ENCODE measurements around the gene C5.

Gene C5

GRCh38 chr9:120941046-120941770 lies 108.9 kb downstream of the C5 start:
- DNase-seq (ENCODE audit: low spot score): no peak

GRCh38 chr9:120940573-120940972 lies 109.5 kb downstream of the C5 start:
- DNase-seq (ENCODE audit: low spot score): no peak

GRCh38 chr9:120938851-120939250 lies 111.2 kb downstream of the C5 start:
- no peak for DNase-seq (ENCODE audit: low spot score)

GRCh38 chr9:120937596-120937995 lies 112.5 kb downstream of the C5 start:
- no peak for DNase-seq (ENCODE audit: low spot score)

- no peak for DNase-seq (ENCODE audit: low spot score)
These were observed 112.9 kb downstream of the C5 start for GRCh38 chr9:120937127-120937526.

- DNase-seq (ENCODE audit: low spot score): no peak
These were observed 113.3 kb downstream of the C5 start for GRCh38 chr9:120936764-120937122.

- peak; percentile 79 for DNase-seq (ENCODE audit: low spot score)
These were observed 113.9 kb downstream of the C5 start for GRCh38 chr9:120936011-120936763.

GRCh38 chr9:120935383-120935857 lies 114.7 kb downstream of the C5 start:
- no peak for DNase-seq (ENCODE audit: low spot score)

GRCh38 chr9:120934281-120934680 lies 115.8 kb downstream of the C5 start:
- no peak for DNase-seq (ENCODE audit: low spot score)

GRCh38 chr9:120933310-120934055 lies 116.6 kb downstream of the C5 start:
- DNase-seq (ENCODE audit: low spot score): no peak

- DNase-seq (ENCODE audit: low spot score): no peak
These were observed 117.8 kb downstream of the C5 start for GRCh38 chr9:120932086-120932823.

GRCh38 chr9:120931231-120932085 lies 118.6 kb downstream of the C5 start:
- no peak for DNase-seq (ENCODE audit: low spot score)

- no peak for DNase-seq (ENCODE audit: low spot score)
These were observed 120.8 kb downstream of the C5 start for GRCh38 chr9:120929229-120929791.

- DNase-seq (ENCODE audit: low spot score): no peak
These were observed 121.4 kb downstream of the C5 start for GRCh38 chr9:120928483-120929228.

GRCh38 chr9:120928015-120928482 lies 122.0 kb downstream of the C5 start:
- DNase-seq (ENCODE audit: low spot score): no peak

GRCh38 chr9:120927269-120928014 lies 122.6 kb downstream of the C5 start:
- no peak for DNase-seq (ENCODE audit: low spot score)

GRCh38 chr9:120926397-120926928 lies 123.6 kb downstream of the C5 start, which contains the start of gene TRAF1:
TSS of gene TRAF1 (minus strand) at chr9:120926796. CDS start at chr9:120926075, 721 bp downstream.
- DNase-seq (ENCODE audit: low spot score): no peak

Data from SK-N-DZ (cell line).